Loucy (cell line): ENCODE results near the gene KCNMA1.
A peak's percentile ranks its signal among the peaks of the same experiment; 100 is the strongest.

Experiments used
- H2AFZ ChIP-seq: fragments of 200-600 bp; sonication (generic); 2 replicates; pipeline ENCODE4 v1.6.0; 2016; ENCODE audit warnings: antibody characterized with exemption, mild to moderate bottlenecking, low read length, moderate library complexity
- H3F3A ChIP-seq: fragments of 200-600 bp; 2 replicates; pipeline ENCODE4 v1.6.0; 2016; ENCODE audit warnings: antibody characterized with exemption, low read depth, mild to moderate bottlenecking
- H3K27me3 ChIP-seq: fragments of 200-600 bp; sonication (generic); 2 replicates; pipeline ENCODE4 v1.6.1; 2014; ENCODE audit warnings: low read length, mild to moderate bottlenecking; ENCODE audit not compliant: insufficient read depth, poor library complexity, severe bottlenecking
- H3K36me3 ChIP-seq: fragments of 200-600 bp; sonication (generic); 2 replicates; pipeline ENCODE4 v1.6.1; 2016; ENCODE audit warnings: low read length; ENCODE audit not compliant: insufficient read depth
- H3K4me1 ChIP-seq: fragments of 200-600 bp; sonication (generic); 2 replicates; pipeline ENCODE4 v1.5.1; 2014; ENCODE audit warnings: low read length, mild to moderate bottlenecking; ENCODE audit not compliant: insufficient read depth, poor library complexity, severe bottlenecking
- H3K4me2 ChIP-seq: fragments of 200-600 bp; sonication (generic); 2 replicates; pipeline ENCODE4 v1.6.0; 2014; ENCODE audit warnings: antibody characterized with exemption, low read length, low read depth, mild to moderate bottlenecking; ENCODE audit not compliant: poor library complexity, severe bottlenecking
- H3K4me3 ChIP-seq: fragments of 200-600 bp; sonication (generic); 2 replicates; pipeline ENCODE4 v1.5.1; 2014; ENCODE audit warnings: low read length, mild to moderate bottlenecking, mixed read lengths; ENCODE audit not compliant: poor library complexity, severe bottlenecking
- H3K79me2 ChIP-seq: fragments of 200-600 bp; sonication (generic); 2 replicates; pipeline ENCODE4 v1.6.1; 2014; ENCODE audit warnings: low read length; ENCODE audit not compliant: insufficient read depth
- H3K9ac ChIP-seq: fragments of 200-600 bp; sonication (generic); 2 replicates; pipeline ENCODE4 v1.6.0; 2014; ENCODE audit warnings: mild to moderate bottlenecking, low read depth, low read length, moderate library complexity; ENCODE audit not compliant: poor library complexity, severe bottlenecking
- H3K9me2 ChIP-seq: fragments of 200-600 bp; sonication (generic); replicated peaks from 2 replicates; pipeline ENCODE4 v1.6.1; 2016; ENCODE audit warnings: low read depth, low read length, mixed read lengths
- H3K9me3 ChIP-seq: fragments of 200-600 bp; sonication (generic); 2 replicates; pipeline ENCODE4 v1.6.1; 2014; ENCODE audit warnings: mild to moderate bottlenecking, antibody characterized with exemption, low read length, low read depth; ENCODE audit not compliant: insufficient read depth
- H4K20me1 ChIP-seq: fragments of 200-600 bp; sonication (generic); 2 replicates; pipeline ENCODE4 v1.6.0; 2014; ENCODE audit warnings: antibody characterized with exemption, low read length, mild to moderate bottlenecking; ENCODE audit not compliant: insufficient read depth, poor library complexity, severe bottlenecking
- CTCF ChIP-seq: fragments of 200-600 bp; sonication (generic); conservative IDR thresholded peaks from 2 replicates; pipeline ENCODE4 v1.5.1; 2014; ENCODE audit warnings: mild to moderate bottlenecking, antibody characterized with exemption, low read length
- EZH2phosphoT487 ChIP-seq: fragments of 200-600 bp; IDR thresholded peaks from 2 replicates; pipeline ENCODE4 v1.6.1; 2018; ENCODE audit warnings: antibody characterized with exemption, mild to moderate bottlenecking, moderate library complexity, borderline replicate concordance

KCNMA1 gene

GRCh38 chr10:77051837-77052236 lies 585.8 kb downstream of the KCNMA1 start:
- Histone ChIP-seq H3K4me2 (peak overlapping the region; percentile 50), H4K20me1 (no peaks in the 10 kb centered on the region), H2AFZ (no peak overlapping the region), H3F3A (peaks cover 7% of the 10 kb centered on the region; the same call in 1 of the 2 replicates), H3K4me3 (peak overlapping the region; percentile 3), H3K36me3 (no peaks in the 10 kb centered on the region), H3K27me3 (no peaks in the 10 kb centered on the region), H3K9ac (peak overlapping the region; percentile 26), H3K9me3 (no peaks in the 10 kb centered on the region), H3K4me1 (peaks cover 66% of the 10 kb centered on the region), H3K9me2 (no peaks in the 10 kb centered on the region), H3K79me2 (no peaks in the 10 kb centered on the region)
- TF ChIP-seq CTCF (no peak), EZH2phosphoT487 (no peak)

DNA sequence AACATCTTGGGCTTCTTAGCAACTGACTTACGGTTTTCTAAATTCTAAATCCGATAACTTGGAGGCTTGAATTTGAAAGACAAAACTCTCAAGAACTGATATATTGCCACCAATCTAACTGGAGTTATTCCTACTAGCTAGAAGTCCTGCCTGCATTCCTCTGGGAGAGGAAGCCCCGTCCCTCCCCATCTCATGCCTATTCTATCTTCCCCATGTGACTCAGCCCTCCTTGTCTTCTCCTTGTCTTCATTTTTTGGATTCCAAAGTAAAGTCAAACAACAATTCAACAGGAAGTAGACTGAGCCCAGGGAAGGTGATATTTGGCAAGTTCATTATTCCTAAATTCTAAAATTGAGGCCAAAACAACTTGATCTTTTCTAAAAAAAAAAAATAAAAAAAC lies 587.7 kb downstream of the KCNMA1 start:
- Histone ChIP-seq H3K4me1 (peaks cover 82% of the 10 kb centered on the region), H3K36me3 (no peaks in the 10 kb centered on the region), H3K4me3 (no peak overlapping the region), H3F3A (peaks cover 7% of the 10 kb centered on the region; the same call in 1 of the 2 replicates), H3K9ac (no peak overlapping the region), H4K20me1 (no peaks in the 10 kb centered on the region), H3K9me2 (no peaks in the 10 kb centered on the region), H3K27me3 (no peaks in the 10 kb centered on the region), H3K79me2 (no peaks in the 10 kb centered on the region), H2AFZ (no peak overlapping the region), H3K9me3 (no peaks in the 10 kb centered on the region), H3K4me2 (no peak overlapping the region)
- TF ChIP-seq CTCF (no peak), EZH2phosphoT487 (no peak)

- Histone ChIP-seq H3K9ac (no peak overlapping the region), H3K27me3 (no peaks in the 10 kb centered on the region), H3K4me1 (peaks cover 77% of the 10 kb centered on the region), H3K9me2 (no peaks in the 10 kb centered on the region), H3K4me3 (no peak overlapping the region), H3K4me2 (no peak overlapping the region), H3K79me2 (no peaks in the 10 kb centered on the region), H3K36me3 (no peaks in the 10 kb centered on the region), H2AFZ (no peak overlapping the region; the same call in 1 of the 2 replicates), H3K9me3 (no peaks in the 10 kb centered on the region), H4K20me1 (no peaks in the 10 kb centered on the region), H3F3A (peaks cover 7% of the 10 kb centered on the region; the same call in 1 of the 2 replicates)
- TF ChIP-seq EZH2phosphoT487 = no peak
- TF ChIP-seq CTCF = no peak
These were observed 588.5 kb downstream of the KCNMA1 start for GRCh38 chr10:77049146-77049545.
